T47D (cell line): ENCODE results near the gene MCM8.
A peak's percentile ranks its signal among the peaks of the same experiment; 100 is the strongest.

Experiments
- DNase-seq, 2 experiments: peaks; one replicate each; pipeline versions ENCODE4 v3.0.0 to v3.0.0-alpha.2; 2011 to 2012; ENCODE audit warnings: low read depth in 1 of 2, low spot score in 1 of 2
- JUND ChIP-seq: IDR thresholded peaks from 2 replicates; pipeline ENCODE4 v1.6.1; 2012; ENCODE audit warnings: low read depth
- in situ Hi-C: cut with HindIII; loops from 2 replicates; pipeline ENCODE4 v1.10.0; 2016; ENCODE audit warnings: low sequenced_read_pairs, low pct_unique_long_range_greater_than_20kb

Gene MCM8

DNA sequence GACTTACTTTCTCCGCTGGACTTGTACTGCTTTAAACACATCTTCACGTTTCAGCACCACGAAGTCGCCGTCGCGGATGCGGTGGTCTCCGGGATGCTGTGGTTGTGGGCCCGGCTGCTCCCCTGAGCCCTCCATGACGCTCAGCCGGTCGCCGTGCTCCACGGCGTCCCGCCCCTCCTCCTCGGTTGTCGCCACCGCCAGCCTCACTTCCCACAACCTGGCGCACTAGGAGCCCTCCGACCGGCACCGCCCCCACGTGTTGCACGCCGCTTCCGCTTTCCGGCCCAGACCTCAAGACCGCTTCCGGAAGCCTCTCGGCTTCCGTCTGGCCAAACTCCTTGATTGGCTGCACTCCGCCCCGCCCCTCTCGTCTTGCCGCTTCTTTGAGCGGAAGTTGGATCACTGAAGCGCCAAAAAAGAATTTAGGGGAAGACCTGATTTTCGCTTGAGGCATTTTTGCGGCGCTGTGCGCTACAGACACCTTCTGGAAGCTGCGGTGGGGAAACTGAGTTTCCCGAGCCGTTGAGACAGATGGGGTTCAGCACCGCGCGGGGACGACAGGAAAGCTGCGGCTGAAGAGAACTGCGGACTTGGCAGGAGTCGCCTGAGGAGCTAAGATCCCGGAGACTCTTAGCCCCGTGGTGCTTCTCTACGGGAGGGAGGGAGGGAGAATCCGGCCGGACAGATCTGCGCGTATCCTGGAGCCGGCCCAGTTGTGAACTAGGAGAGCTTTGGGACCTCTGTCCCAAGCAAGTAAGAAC is at the start of gene MCM8, which contains the start of gene TRMT6:
MCM8 (plus strand) TSS at position 382 of the 761 bp plus-strand sequence. CDS start 1,364 bp downstream, outside the sequence.
TRMT6 (minus strand) TSS at position 263 of the 761 bp plus-strand sequence; CDS start at position 135, 128 bp downstream.
- peak; percentile 87 to 98 for DNase-seq
- TF ChIP-seq JUND, result no peak
- in situ Hi-C loops, result no loop called here

DNA sequence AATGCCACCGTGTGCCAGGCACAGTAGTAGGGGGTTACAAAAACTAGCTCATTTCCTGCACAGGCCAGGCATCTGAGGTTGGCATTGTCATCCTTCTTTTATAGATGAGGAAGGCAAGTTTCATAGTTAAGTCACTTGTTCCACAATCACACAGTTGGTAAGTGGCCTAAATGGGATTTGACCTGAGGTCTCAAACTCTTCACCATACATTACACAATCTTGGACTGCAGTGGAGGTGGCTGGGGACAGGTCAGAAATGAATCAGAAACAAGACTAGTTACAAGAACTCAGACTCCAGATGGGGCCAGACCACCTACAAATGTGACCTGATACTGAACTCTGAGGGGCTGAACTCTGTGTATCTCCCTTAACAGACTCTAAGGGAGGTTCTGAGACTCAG is 49.5 kb upstream of the MCM8 start:
- no peak for TF ChIP-seq JUND

DNA sequence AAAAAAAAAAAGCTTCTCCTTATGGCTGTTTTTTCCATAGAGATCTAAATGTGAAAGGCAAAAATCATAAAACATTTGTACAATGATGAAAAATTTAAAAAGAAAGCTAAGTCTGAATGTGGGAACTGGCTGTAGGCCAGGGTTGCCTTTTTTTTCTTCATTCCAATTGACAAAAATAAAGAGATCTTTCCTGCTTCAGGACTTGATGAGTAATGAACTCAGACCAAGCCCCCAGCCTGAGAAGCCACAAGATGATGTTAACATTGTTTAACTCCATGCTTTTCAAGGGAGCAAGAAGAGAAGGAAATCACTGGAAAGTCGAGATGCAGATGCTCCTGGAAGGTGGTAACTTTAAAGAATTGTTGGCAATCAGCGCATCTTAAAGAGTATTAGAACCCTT is 41.5 kb upstream of the MCM8 start:
- no peak for DNase-seq
- in situ Hi-C loops, result no loop called here
- no peak for TF ChIP-seq JUND

More for the DNA sequence above, 49.5 kb upstream of the MCM8 start:
- in situ Hi-C loops, result no loop called here
- no peak for DNase-seq

DNA sequence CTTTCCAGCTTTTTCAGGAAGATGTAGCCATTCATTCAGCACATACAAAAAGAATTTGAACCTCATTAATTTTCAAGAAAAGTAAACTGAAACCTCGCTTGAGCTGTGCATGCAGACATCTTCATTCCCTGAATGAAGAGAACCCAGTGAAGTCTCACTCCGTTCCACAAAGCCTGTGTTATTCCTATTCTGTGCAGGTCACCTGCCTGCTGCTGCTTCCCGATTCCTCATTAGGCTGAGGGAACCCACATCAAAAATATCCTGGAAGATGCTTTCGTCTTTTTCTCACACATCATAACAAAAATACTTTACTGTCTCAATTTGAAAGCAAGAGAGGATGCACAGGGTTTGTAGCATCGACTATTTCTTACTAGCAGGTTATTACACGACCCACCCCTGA is 40.3 kb upstream of the MCM8 start:
- TF ChIP-seq JUND, result no peak
- in situ Hi-C loops, result no loop called here
- DNase-seq, result no peak

DNA sequence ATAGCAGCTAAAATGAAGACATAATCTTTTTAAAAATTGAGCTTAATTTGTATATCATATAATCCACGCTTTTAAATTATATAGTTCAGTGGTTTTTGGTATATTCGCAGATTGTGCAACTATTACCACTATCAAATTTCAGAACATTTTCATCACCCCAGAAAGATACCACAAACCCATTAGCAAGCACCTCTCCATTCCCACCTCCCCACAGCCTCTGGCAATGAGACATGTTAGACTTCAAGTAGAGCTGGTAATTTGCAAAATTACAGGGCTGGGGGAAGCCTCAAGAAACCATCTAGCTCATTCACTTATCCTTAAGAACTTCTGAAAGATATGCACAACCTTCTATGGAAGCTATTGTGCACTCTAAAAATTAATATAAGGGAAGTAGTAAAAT is 37.3 kb upstream of the MCM8 start:
- TF ChIP-seq JUND, result no peak
- DNase-seq, result no peak
- in situ Hi-C loops, result no loop called here

DNA sequence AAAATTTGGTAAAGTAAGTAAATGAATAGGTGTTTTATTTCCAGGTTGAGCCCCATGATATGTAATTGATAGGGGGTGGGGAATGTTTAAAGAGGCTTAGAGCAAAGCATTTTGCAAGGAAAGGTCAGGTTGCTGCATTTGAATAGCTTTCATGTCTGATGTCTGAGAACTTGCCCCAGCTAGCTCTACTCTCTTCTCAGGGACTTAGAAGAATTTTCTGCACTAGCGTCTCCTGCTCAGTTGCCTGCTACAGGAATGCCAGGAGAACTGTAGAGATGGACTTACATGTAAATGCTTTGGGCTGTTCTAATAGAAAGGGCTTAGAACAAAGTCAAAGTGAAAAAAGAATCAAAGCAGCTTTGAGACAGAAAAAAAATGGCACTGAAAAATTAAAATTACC is 35.6 kb upstream of the MCM8 start:
- in situ Hi-C loops, result no loop called here
- DNase-seq, result no peak
- no peak for TF ChIP-seq JUND

DNA sequence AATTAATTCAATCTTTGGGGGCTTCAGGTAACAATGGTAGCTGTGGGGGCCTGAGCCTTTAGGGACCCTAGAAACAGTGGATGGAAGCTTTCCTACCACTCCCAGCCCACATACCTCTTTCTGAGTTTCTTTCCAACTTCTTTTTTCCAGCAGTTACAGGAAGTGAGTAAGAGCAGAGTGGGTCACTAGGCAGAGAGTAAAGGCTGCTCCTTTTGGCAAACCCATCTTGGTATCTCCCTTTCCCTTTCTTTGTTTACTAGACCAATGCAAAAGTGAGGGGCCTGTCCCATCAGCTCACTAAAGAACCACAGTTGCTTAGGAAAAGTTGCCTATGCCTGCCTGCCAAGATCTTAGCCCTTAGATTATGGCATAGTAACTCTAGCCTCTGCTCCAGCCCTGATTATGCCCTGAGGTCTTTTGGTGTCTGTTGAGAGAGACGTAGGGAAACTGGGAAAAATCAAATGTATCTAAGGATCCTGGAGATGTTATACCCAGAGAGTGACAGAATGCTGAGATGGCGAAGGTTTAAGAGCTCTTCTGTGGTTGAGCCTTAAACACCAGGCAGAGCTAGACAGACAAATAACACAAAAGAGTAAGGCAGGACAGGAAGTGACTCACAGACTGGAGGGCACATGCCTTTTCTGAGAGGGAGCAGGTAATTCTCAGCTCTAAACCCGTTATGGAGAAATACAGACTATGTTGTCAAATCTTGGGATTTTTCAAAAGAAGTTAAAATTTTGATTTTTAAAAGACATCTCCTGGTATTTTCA is 31.4 kb upstream of the MCM8 start:
- in situ Hi-C loops, result no loop called here
- no peak for TF ChIP-seq JUND
- DNase-seq, result no peak

DNA sequence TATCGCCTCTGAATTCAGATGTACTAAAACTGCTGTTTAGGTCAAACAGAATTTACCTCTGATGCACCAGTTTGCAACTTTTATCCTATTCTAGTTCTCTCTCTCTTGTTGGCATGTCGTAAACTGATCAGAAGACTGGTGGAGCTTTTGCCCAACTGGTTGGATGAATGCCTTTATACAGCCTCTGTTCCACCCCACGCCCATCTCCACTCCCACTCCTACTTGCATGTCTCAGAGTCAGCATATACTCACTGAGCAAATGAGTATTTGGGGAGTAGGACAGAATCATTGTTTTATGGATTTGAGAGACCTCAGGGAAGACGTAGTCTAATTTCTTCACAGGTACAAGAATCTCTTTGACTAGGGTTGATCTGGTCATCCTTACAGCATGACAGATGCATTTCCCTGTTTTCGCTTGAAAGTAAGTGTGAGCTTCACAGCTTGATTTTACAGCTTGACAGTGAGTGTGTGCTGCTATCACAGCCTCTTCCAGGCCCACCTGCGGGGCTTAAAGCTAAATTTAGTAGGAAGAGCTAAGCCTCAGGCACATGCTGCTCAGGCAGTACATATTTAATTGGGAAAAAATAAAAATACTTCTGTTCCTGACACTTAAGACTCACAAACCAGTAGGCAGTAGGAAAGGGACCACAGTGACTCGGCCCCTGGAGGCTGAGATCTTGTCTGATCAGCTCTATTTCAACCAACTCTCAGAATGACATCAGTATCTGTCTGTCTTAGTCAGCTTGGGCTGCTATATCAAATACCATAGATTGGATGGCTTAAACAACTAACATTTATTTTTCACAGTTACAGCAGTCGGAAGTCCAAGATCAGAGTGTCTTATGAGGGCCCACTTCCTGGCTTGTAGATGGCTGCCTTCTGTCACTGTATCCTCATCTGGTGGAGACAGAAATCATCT is 30.6 kb upstream of the MCM8 start:
- in situ Hi-C loops, result no loop called here
- no peak for DNase-seq

DNA sequence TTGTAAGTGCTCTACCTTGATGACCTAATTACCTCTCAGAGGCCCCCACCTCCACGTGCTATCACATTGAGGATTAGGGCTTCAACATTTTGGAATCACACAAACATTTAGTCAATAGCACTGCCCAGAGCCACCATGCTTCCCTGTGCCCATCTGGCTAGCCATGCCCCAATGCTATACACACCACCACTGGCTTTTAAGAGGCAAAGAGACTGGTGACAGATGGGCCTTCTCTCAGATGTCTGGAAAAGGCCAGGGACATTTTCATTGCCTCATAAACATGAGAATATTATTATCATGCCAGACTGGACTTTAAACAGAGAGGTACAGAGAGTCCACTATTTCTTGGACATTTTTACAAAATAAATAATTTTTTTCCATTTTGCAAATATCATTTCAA is 29.9 kb upstream of the MCM8 start:
- in situ Hi-C loops, result no loop called here
- TF ChIP-seq JUND, result no peak
- no peak for DNase-seq

More for the DNA sequence above, 30.6 kb upstream of the MCM8 start:
- no peak for TF ChIP-seq JUND

DNA sequence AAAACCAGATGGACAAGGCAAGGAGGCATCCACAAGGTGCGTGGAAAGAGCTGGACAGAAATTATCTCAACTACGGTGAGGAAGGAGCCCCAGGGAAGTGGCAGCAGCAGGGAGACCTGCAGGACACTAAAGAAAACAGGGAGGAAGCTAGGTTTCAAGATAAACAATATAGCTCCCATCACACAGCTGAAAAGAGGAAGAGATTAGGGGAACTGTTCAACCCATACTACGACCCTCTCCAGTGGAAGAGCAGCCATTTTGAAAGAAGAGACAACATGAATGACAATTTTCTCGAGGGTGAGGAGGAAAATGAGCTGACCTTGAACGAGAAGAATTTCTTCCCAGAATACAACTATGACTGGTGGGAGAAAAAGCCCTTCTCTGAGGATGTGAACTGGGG is 27.0 kb upstream of the MCM8 start:
- in situ Hi-C loops, result no loop called here
- TF ChIP-seq JUND, result no peak
- no peak for DNase-seq

DNA sequence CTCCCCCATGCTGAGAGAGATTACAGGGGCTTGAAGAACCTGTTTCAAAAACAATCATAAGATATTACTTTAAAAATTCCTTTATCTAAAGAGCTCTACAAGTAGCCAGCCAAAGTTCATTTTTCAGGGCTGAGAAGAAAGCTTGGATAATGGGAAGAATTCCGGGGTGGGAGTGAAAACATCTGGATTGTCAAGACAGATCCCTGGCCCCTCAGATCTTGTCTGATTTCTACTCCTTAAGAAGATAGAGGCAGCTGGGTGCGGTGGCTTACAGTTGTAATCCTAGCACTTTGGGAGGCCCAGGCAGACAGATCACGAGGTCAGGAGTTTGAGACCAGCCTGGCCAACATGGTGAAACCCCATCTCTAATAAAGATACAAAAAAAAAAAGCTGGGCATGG is 24.9 kb upstream of the MCM8 start:
- in situ Hi-C loops, result no loop called here
- DNase-seq, result no peak
- no peak for TF ChIP-seq JUND

DNA sequence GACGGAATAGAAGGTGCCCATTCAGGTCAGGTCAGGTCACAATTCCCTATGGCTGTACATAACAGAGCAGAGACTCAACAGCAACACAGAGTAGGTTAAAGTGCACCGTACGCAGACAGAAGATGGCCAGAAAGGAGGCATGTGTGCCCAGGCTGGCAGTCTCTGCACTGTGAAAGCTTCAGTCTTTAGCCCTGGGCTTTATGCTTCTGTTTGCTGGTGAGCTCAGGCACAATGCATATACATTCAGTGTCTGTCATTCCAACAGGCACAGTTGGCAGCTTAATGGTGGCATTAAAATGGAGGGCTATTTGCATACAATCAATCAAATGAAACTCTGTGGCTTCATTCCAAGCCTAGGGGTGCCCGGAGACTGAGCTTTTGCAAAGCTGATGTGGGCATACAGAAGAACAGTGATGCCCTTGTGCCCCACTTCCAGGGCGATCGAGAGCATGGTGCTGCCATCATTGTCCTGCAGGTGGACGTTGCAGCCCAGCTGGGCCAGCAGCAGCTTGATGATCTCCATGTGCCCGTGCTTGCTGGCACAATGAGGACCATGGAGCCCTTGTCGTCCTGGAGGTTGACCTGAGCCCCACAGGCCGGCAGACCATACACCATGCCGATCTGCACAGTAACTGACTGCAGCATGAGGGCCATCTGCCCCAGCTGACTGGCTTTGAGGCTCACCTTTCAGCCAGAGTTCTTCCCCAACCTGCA is 22.5 kb upstream of the MCM8 start:
- in situ Hi-C loops, result no loop called here
- DNase-seq, result no peak

More for the DNA sequence above, 22.5 kb upstream of the MCM8 start:
- no peak for TF ChIP-seq JUND
